ENCODE data around the gene NKX2-2. TPM values are rescaled to one million over a fixed set of nuclear protein-coding genes. Genes with fewer than 3 reads are reported as not detected.
A peak's percentile ranks its signal among the peaks of the same experiment; 100 is the strongest.

Gene NKX2-2
- total and polyA plus RNA-seq, 2 of the 8 experiments (the other 6 are each of a cell fraction or from before 2014, with no cell fraction given): not detected

DNA sequence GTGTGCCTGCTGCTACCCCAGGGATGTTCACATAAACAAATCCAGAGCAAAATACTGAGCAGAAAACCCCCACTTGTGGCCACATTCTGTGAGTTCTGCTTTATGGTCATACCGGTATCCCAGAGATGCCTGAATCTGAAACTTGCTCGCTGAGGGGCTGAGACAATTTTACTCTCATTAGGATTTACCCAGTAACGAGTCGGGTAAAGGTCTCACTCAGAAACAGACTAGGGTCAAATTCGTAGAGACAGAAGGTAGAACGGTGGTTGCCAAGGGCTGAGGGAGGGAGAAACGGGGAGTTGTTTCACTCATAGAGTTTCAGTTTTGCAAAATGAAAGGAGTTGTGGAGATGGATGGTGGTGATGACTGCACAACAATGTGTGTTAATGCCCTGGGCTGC lies 45.4 kb upstream of the NKX2-2 start:
- 79% methylated on average over 7 of the region's 7 CpGs; no CpG with 5 or more reads in 1 of the 2 experiments for WGBS, 2 experiments (ENCODE audit: extremely low coverage in 1 of 2, insufficient coverage in 1 of 2, insufficient read length in 1 of 2, insufficient replicate concordance in 2 of 2, low coverage in 1 of 2, low lambda C conversion rate in 2 of 2, missing lambda C conversion rate in 1 of 2)
- Histone ChIP-seq H2BK5ac (ENCODE audit: low read depth, low read length) (no peak overlapping the region), H2BK20ac (ENCODE audit: low read length) (no peak overlapping the region), H3K36me3 (ENCODE audit: control insufficient read depth in 2 of 4, insufficient read depth in 4 of 4, low read length in 3 of 4) (no peaks in the 10 kb centered on the region), H3K4ac (replicated peaks; ENCODE audit: insufficient read length, low read depth, low read length) (no peak overlapping the region), H4K20me1 (replicated peaks in 1 of 2; ENCODE audit: control insufficient read depth in 1 of 2, insufficient read depth in 2 of 2, low read length in 2 of 2) (no peaks in the 10 kb centered on the region), H2AFZ (ENCODE audit: low read length) (0 out of 2 replicates have a peak overlapping the region, but pooled peaks have one; percentile 57), H2BK15ac (ENCODE audit: low read length) (no peak overlapping the region), H3K27me3 (replicated peaks in 1 of 4; ENCODE audit: control insufficient read depth in 3 of 4, extremely low read depth in 1 of 4, insufficient read depth in 3 of 4, low read length in 3 of 4) (no peaks in the 10 kb centered on the region), H4K91ac (replicated peaks; ENCODE audit: insufficient read length, low read length) (no peak overlapping the region), H3K79me2 (ENCODE audit: control insufficient read depth in 1 of 2, insufficient read depth in 2 of 2, low read length in 2 of 2) (no peaks in the 10 kb centered on the region), H2AK5ac (ENCODE audit: low read depth, low read length) (no peak overlapping the region), H3K27ac (ENCODE audit: low read depth, low read length) (no peak overlapping the region), H3K4me3 (ENCODE audit: extremely low read depth in 1 of 4, insufficient read depth in 2 of 4, low read depth in 3 of 4, low read length in 4 of 4) (no peak overlapping the region), H4K5ac (ENCODE audit: insufficient read length, low read depth, low read length) (no peak overlapping the region), H2BK120ac (replicated peaks; ENCODE audit: low read depth, low read length) (no peak overlapping the region), H3K18ac (ENCODE audit: extremely low read depth, low read length) (no peak overlapping the region), H3K14ac (ENCODE audit: insufficient read length) (no peak overlapping the region), H3K23me2 (ENCODE audit: low read depth, low read length) (no peaks in the 10 kb centered on the region), H2BK12ac (ENCODE audit: low read depth, low read length) (no peak overlapping the region), H3K9ac (replicated peaks in 1 of 4; ENCODE audit: extremely low read depth in 1 of 4, low read depth in 3 of 4, low read length in 3 of 4) (no peak overlapping the region), H3K23ac (ENCODE audit: insufficient read length) (no peak overlapping the region), H3K56ac (replicated peaks; ENCODE audit: insufficient read length, low read depth, low read length) (no peak overlapping the region), H4K8ac (ENCODE audit: extremely low read depth, insufficient read depth, low read length) (no peak overlapping the region), H3K4me1 (replicated peaks in 1 of 4; ENCODE audit: control insufficient read depth in 3 of 4, insufficient read depth in 4 of 4, low read length in 3 of 4) (peaks cover 0 to 7% (median 0%) of the 10 kb centered on the region in 4 experiments; a peak in 3 of 7 replicates), H3K79me1 (ENCODE audit: low read depth, low read length) (no peaks in the 10 kb centered on the region), H3K9me3 (ENCODE audit: insufficient read depth in 2 of 2, low read depth in 1 of 2, low read length in 1 of 2) (no peaks in the 10 kb centered on the region), H3K4me2 (ENCODE audit: insufficient read depth in 1 of 2, low read depth in 2 of 2, low read length in 2 of 2) (no peak overlapping the region)
- DNase-seq (ENCODE audit: low read depth in 1 of 2, low spot score in 2 of 2) (no peak), FAIRE-seq (no peak)
- ChIA-PET POLR2A (ENCODE audit: partially characterized antibody) (no interaction called here), CTCF (ENCODE audit: partially characterized antibody) (interaction anchor here (1.0 to 5.6 kb wide), 2 partner anchors 12 to 30 kb away, joined by 3 to 43 read pairs; no protein-coding TSS in a partner anchor)
- TF ChIP-seq RNF2 (IDR thresholded peaks at IDR 0.05; ENCODE audit: borderline replicate concordance, low read depth, low read length, missing control alignments, poor library complexity, severe bottlenecking): no peak
- TF ChIP-seq CBX5 (IDR thresholded peaks at IDR 0.05; ENCODE audit: low read depth, low read length): no peak
- no peak for TF ChIP-seq JUND (IDR thresholded peaks at IDR 0.05; ENCODE audit: low read length)
